Suprapubic skin (tissue), 4 donors: Measurements from ENCODE around the gene COX20. TPM values are rescaled to one million over a fixed set of nuclear protein-coding genes. Genes with fewer than 3 reads are reported as not detected.

Experiments
- DNase-seq, 2 donors: peaks; one replicate each; pipeline ENCODE4 v3.0.0-alpha.2; 2019; ENCODE audit warnings: low spot score in 2 of 2
- H3K27ac ChIP-seq: fragments of 200-600 bp; sonication (generic); one replicate; pipeline ENCODE4 v1.5.1; 2019
- H3K27me3 ChIP-seq: fragments of 200-600 bp; sonication (generic); one replicate; pipeline ENCODE4 v1.5.1; 2019
- H3K36me3 ChIP-seq: fragments of 200-600 bp; sonication (generic); one replicate; pipeline ENCODE4 v1.5.1; 2019
- H3K4me1 ChIP-seq: fragments of 200-600 bp; sonication (generic); one replicate; pipeline ENCODE4 v1.5.1; 2019
- H3K4me3 ChIP-seq: fragments of 200-600 bp; sonication (generic); one replicate; pipeline ENCODE4 v1.5.1; 2019; ENCODE audit warnings: mild to moderate bottlenecking
- H3K9me3 ChIP-seq: fragments of 200-600 bp; sonication (generic); one replicate; pipeline ENCODE4 v1.5.1; 2019
- CTCF ChIP-seq, 2 donors: fragments of 200-600 bp in 1 of 2; fragments of 450-650 bp in 1 of 2; sonication (generic) in 1 of 2; IDR thresholded peaks; one replicate each; pipeline ENCODE4 v1.5.1; 2016 to 2019; ENCODE audit warnings: antibody characterized with exemption in 2 of 2, mild to moderate bottlenecking in 1 of 2, moderate library complexity in 1 of 2
- EP300 ChIP-seq: sonication (generic); formaldehyde crosslinking; IDR thresholded peaks from one replicate; pipeline ENCODE4 v1.6.1; 2017; ENCODE audit warnings: antibody characterized with exemption
- POLR2A ChIP-seq, 2 donors: fragments of 450-650 bp; IDR thresholded peaks; one replicate each; pipeline ENCODE4 v1.6.1; 2017; ENCODE audit warnings: antibody characterized with exemption in 2 of 2, mild to moderate bottlenecking in 2 of 2, moderate library complexity in 2 of 2
- POLR2AphosphoS5 ChIP-seq, 3 donors: sonication (generic); formaldehyde crosslinking; IDR thresholded peaks; one replicate each; pipeline ENCODE4 v1.6.1; 2017; ENCODE audit warnings: antibody characterized with exemption in 3 of 3
- WGBS: methylation state at CpG from one replicate; pipeline ENCODE4 v1.1.5; 2018; 5-methylcytosine and 5-hydroxymethylcytosine counted together
- total RNA-seq, 4 donors: library from RNA; depleted of rRNA; stranded (reverse); fragments of >200 nt; gene quantifications; one replicate each; pipeline ENCODE4 v1.1.0, GENCODE V29; 2016

Gene COX20
- total RNA-seq, 4 donors from 2014 or later: 19.4 to 30.3 (median 25.3) TPM

- no peak for DNase-seq
- Histone ChIP-seq H3K4me1 (peaks cover 13% of the 10 kb centered on the region), H3K4me3 (no peak overlapping the region), H3K27ac (no peak overlapping the region), H3K9me3 (no peaks in the 10 kb centered on the region), H3K36me3 (no peaks in the 10 kb centered on the region), H3K27me3 (no peaks in the 10 kb centered on the region)
- 97% methylated on average over 4 of the region's 4 CpGs for WGBS
- TF ChIP-seq EP300 (no peak), CTCF (IDR thresholded peaks at IDR 0.05) (no peak), POLR2A (IDR thresholded peaks at IDR 0.05) (no peak), POLR2AphosphoS5 (IDR thresholded peaks at IDR 0.05) (no peak)
Observed at GRCh38 chr1:244869950-244870349, 34.5 kb downstream of the COX20 start.

- TF ChIP-seq CTCF (IDR thresholded peaks at IDR 0.05) (no peak), EP300 (no peak), POLR2AphosphoS5 (IDR thresholded peaks at IDR 0.05) (no peak), POLR2A (IDR thresholded peaks at IDR 0.05) (no peak)
- no peaks in the 10 kb centered on the region for H3K36me3 ChIP-seq
- WGBS: 80% methylated on average over 7 of the region's 7 CpGs
- DNase-seq: no peak
- H3K27me3 ChIP-seq: no peaks in the 10 kb centered on the region
- H3K4me3 ChIP-seq: no peak overlapping the region
- H3K27ac ChIP-seq: no peak overlapping the region
- H3K4me1 ChIP-seq: no peaks in the 10 kb centered on the region
- no peaks in the 10 kb centered on the region for H3K9me3 ChIP-seq
Observed at GRCh38 chr1:244874974-244875579, 39.6 kb downstream of the COX20 start.

GRCh38 chr1:244876228-244876910, 40.9 kb downstream of the COX20 start:
- Histone ChIP-seq H3K9me3 (no peaks in the 10 kb centered on the region), H3K27me3 (no peaks in the 10 kb centered on the region), H3K27ac (no peak overlapping the region), H3K36me3 (no peaks in the 10 kb centered on the region), H3K4me1 (no peaks in the 10 kb centered on the region), H3K4me3 (no peak overlapping the region)
- DNase-seq: no peak
- no peak for TF ChIP-seq CTCF (IDR thresholded peaks at IDR 0.05)
- no peak for TF ChIP-seq POLR2AphosphoS5 (IDR thresholded peaks at IDR 0.05)
- no peak for TF ChIP-seq POLR2A (IDR thresholded peaks at IDR 0.05)
- WGBS: 90% methylated on average over 8 of the region's 8 CpGs

GRCh38 chr1:244878681-244879080, 43.2 kb downstream of the COX20 start:
- Histone ChIP-seq H3K27me3 (no peaks in the 10 kb centered on the region), H3K27ac (no peak overlapping the region), H3K36me3 (no peaks in the 10 kb centered on the region), H3K4me3 (no peak overlapping the region), H3K9me3 (no peaks in the 10 kb centered on the region), H3K4me1 (no peaks in the 10 kb centered on the region)
- no peak for DNase-seq
- WGBS: 81% methylated on average over 5 of the region's 5 CpGs
- TF ChIP-seq POLR2A (IDR thresholded peaks at IDR 0.05): no peak
- TF ChIP-seq CTCF (IDR thresholded peaks at IDR 0.05): no peak
- no peak for TF ChIP-seq POLR2AphosphoS5 (IDR thresholded peaks at IDR 0.05)
- TF ChIP-seq EP300: no peak

- H3K27ac ChIP-seq: no peak overlapping the region
- DNase-seq: no peak
- H3K27me3 ChIP-seq: no peaks in the 10 kb centered on the region
- WGBS: 74% methylated on average over 11 of the region's 11 CpGs
- no peaks in the 10 kb centered on the region for H3K36me3 ChIP-seq
- H3K4me3 ChIP-seq: no peak overlapping the region
- no peaks in the 10 kb centered on the region for H3K9me3 ChIP-seq
- TF ChIP-seq CTCF (IDR thresholded peaks at IDR 0.05): no peak
- TF ChIP-seq POLR2A (IDR thresholded peaks at IDR 0.05): no peak
- no peak for TF ChIP-seq POLR2AphosphoS5 (IDR thresholded peaks at IDR 0.05)
- no peak for TF ChIP-seq EP300
- H3K4me1 ChIP-seq: no peaks in the 10 kb centered on the region
Observed at GRCh38 chr1:244881552-244882280, 46.3 kb downstream of the COX20 start.
